Stimulated activated CD4-positive, alpha-beta T cell treated with anti-CD3 and anti-CD28 coated beads, Interleukin-4, amount 100 ng/mL, for 48 hours (primary cell): ENCODE results near the gene SYT6.

Source experiments
- DNase-seq, 2 donors: peaks; one replicate each; pipeline ENCODE4 v3.0.0-alpha.2; 2020; ENCODE audit warnings: low read depth in 2 of 2

SYT6 gene, protein sequence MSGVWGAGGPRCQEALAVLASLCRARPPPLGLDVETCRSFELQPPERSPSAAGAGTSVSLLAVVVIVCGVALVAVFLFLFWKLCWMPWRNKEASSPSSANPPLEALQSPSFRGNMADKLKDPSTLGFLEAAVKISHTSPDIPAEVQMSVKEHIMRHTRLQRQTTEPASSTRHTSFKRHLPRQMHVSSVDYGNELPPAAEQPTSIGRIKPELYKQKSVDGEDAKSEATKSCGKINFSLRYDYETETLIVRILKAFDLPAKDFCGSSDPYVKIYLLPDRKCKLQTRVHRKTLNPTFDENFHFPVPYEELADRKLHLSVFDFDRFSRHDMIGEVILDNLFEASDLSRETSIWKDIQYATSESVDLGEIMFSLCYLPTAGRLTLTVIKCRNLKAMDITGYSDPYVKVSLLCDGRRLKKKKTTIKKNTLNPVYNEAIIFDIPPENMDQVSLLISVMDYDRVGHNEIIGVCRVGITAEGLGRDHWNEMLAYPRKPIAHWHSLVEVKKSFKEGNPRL

GRCh38 chr1:114153261-114154145, at the start of gene SYT6:
Gene SYT6, minus strand, starts transcription at chr1:114153869. Its CDS starts 97 bp downstream, at chr1:114153772.
- DNase-seq: no peak

- DNase-seq: no peak
Observed at GRCh38 chr1:114201486-114201885, 47.8 kb upstream of the SYT6 start.

- DNase-seq: no peak
Observed at GRCh38 chr1:114199017-114199594, 45.4 kb upstream of the SYT6 start.

DNA sequence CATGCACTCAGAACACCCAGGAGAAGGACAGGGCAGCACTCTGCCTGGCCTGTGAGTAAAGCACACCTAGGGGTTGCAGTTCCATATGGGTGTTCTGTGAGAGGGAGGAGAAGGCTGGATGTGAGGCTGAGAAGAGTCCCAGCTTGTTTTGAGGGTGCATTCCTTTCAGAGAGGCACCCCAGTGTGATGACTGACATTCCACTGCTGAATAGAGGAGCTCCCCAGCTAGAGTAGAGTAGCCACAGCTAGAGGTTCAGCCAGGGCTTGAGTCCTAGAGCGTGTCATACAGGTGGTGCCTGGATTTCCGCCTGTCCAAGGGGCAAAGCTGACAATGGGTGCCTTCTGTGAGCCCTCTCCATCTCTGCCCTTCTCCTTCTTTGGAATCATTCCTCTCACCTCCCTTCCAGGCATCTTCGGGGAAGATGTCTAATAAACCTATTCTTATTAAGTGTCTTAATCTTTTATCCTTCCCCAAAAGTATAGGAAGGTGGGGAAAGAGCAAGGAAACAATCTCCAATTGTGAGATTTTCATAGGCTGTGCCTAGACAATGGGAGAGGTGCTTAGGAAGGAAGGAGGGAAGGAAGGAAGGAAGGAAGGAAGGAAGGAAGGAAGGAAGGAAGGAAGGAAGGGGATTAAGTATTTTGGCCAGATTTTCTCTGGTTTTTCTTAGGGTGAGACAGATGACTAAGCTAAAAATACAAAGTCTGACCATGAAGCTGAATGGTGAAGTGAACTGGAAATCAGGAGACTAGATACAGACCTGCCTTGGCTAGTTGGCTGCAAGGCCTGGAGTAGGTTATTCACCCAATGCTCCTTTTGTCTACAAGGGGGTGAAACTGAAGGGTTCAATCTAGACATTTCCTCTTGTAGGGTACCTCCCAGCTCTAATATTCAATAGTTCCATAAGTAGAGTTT, 43.6 kb upstream of the SYT6 start:
- no peak for DNase-seq

- no peak for DNase-seq
Observed at GRCh38 chr1:114195819-114196218, 42.1 kb upstream of the SYT6 start.

- DNase-seq: no peak
Observed at GRCh38 chr1:114192328-114192727, 38.7 kb upstream of the SYT6 start.

DNA sequence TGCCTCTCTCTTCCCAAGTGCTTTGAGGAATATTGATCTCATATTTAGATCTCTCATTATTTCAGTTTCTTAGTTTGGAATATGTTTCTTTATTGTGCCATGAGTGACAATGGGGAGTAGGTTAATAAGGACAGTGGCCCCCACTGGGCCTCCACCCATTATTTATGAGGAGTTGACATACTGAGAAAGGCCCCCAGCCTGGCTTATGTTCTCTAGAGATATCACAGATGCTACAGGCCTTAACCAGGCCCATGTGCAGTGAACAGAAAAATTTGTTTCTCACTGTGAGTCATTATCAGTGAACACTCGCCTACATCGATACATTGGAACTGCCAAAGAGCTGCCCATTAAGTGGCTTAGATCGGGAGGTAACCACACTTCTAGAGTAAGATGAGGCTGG, 35.7 kb upstream of the SYT6 start:
- no peak for DNase-seq

GRCh38 chr1:114181356-114181755, 27.7 kb upstream of the SYT6 start:
- no peak for DNase-seq

GRCh38 chr1:114180742-114181141, 27.1 kb upstream of the SYT6 start:
- DNase-seq: no peak

GRCh38 chr1:114178936-114179335, 25.3 kb upstream of the SYT6 start:
- DNase-seq: no peak

DNA sequence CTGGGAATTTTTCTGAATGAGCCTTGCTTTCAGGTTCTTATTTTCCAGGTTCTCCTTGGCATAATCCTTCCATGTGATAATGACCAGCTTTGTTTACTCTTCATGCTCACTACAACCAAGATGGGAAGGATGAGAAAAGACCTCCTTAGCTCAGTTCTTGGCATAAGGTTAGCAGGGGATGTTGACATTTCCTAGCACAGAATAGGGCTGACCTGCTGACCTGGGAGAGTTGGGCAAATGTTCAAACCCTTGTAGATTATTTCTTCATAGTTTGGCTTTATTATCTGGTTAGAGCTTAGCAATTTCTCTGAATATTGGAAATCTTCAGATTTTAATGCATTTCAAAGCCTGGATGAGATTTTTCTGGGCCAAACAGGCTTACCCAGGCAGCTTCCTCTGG, 23.6 kb upstream of the SYT6 start:
- no peak for DNase-seq

DNA sequence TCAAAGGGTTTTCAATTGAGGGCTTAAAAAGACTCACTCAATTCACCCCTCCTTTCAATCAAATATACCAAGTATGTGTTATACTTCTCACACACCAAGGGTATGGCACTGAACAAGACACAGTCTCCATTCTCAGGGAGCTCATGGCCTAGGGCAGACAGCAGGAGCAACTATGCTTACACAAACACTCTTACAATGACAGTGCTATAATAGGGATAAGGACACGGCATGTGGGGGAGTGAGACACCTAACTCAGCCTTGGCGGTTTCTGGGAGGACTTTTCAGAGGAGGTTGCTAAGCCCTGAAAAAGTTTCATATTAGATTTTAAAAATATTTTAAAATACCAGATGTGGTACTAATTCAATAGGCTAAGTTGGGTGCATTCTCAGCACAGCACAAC, 22.7 kb upstream of the SYT6 start:
- DNase-seq: no peak

DNA sequence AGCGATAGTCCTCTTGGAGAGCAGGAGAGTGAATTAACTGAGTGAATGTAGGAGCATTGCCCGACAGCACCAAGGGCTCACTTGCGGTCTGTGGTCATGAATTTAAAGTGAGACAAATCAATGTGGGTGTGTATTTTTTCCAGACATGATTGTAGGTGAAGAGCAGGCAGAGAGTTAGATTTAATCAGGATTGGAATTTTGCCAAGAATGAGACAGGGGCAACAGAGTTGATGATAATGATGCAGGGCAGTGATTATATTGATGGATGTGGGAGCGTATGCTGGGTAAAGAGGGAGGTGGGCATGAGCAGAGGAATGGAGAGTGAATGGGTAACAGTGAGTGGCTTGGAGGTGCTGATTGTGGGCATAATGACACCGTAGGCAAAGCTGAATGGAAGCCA, 20.0 kb upstream of the SYT6 start:
- DNase-seq: no peak

DNA sequence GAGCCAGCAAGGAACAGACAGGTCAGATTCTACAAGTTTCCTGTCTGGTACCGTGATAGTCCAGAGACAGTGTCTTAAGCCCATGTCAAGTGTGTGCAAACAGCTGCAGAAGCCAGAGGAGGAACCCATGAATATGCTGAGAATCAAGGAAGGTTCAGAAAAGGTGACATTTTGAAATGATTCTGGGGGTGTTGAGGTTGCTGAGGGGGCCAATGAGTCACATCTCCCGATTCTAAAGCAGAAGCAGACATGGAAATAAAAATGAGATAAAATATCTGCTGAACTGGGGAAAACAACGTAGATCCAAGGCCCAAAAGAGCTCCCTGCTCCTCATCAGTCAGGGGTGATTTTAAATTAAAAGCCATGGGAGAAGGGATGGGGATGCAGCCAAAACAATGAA, 15.8 kb upstream of the SYT6 start:
- DNase-seq: no peak

GRCh38 chr1:114167226-114167625, 13.6 kb upstream of the SYT6 start:
- no peak for DNase-seq

- DNase-seq: no peak
Observed at GRCh38 chr1:114164840-114165543, 11.3 kb upstream of the SYT6 start.

DNA sequence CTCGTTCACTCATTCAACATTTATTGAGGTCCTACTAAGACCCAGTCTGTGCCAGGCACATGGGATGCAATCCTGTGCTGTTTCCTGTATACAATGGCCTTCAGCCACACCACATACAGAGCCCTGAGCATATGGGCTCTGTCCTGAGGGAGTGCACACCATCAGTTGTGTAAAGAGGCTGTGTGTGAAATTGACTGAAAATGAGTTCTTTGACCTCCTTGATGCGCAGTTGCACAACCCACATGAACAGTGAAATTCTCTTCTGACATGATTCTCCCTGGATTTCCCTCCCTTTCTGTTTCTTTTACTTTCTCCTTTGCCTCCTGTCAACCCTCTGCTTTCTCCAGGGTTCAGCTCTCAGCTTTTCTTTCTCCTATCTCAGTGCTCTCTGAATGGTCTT, 6.3 kb upstream of the SYT6 start:
- DNase-seq: no peak

DNA sequence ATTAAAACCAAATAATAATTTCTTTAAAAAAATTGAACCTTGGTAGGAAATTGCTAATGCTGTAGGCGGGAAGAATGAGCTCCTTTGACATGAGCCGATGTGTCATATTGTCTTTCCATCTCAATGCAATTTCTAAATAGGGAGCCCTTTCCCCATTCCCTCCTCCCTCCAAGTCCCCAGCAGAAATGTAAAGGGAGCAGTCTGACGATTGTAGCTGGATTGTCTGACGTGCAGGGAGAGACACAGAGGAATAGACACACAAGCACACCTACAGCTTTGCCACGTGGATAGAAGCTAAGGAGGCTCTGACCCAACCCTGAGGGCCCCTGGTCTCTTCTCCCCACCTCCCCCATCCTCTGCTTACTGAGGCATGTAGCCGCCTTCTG, 3.6 kb upstream of the SYT6 start:
- no peak for DNase-seq

DNA sequence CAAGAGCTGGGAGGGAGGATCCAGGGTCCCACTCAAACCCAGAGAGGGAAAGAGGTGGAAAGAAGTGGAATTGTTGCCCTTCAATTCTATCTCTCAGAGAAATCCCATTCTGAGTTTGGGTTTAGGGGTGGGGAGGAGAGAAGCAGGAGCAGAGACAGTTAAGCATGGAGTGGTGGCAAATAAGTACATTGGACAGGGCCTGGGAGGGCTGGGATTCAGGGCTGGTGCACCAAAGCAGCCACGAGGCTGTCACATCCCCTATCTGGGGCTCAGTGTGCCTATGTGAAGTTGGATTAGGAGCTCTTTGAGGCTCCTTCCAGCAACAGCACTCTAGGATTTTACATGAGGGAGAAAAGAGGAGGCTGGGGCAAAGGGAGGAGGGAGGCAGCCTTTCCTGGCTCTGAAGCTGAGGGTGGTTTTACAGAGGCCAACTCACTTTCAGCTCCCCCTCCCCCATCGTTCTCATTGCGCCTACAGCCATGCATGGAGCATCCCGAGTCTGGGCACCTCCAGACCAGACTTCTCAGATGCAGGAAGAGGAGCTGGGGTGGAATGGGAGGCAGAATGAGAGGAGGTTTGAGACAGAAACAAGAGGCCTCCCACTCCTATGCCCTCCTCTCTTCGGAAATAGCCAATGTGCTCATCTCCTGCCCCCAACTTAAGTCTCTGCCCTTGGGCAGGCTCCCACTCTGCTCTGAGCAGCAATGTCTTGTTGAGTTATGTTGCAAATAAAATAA, 3.0 kb upstream of the SYT6 start:
- DNase-seq: no peak

DNA sequence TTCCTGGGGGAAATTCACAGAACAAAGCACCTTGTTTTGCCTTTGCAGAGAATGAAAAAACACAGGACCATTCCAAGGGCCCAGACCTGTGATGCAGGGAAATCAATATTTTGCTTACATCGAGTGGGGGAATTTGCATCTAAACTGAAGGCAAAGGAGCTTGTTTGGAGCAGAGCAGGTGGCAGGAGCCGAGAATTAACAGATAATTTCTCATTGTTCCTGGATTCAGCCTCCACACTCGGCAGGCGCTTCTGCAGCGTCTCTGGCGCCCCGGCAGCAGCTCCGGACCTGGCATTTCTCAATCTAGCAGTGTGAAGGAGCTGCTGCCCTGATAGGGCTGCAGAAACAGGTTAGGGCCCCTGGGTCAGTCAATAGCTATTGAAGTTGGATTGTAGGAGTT, 2.0 kb upstream of the SYT6 start:
- DNase-seq: no peak
